H7 (cell line): Measurements from ENCODE around the gene SGCA. TPM values are rescaled to one million over a fixed set of nuclear protein-coding genes. Genes with fewer than 3 reads are reported as not detected.

ENCODE experiments used
- total RNA-seq: library from RNA; depleted of rRNA; stranded (reverse); fragments of >200 nt; shearing (Covaris generic); gene quantifications from 2 replicates; pipeline ENCODE4 v1.2.3, GENCODE V29; 2014; rRNA removed

Gene SGCA
- total RNA-seq, 1 experiment from 2014 or later = 0.52 TPM

Other genes with a start within 250 kb of the SGCA start
- gene DLX4, start 196.8 kb upstream of the SGCA start, total RNA-seq = 1.0 and 1.1 TPM in 2 replicates
- gene DLX3, start 170.8 kb upstream of the SGCA start, total RNA-seq = not detected in 2 replicates
- 20.0 and 24.0 TPM in 2 replicates for gene ITGA3, start 109.9 kb upstream of the SGCA start, total RNA-seq
- gene PDK2, start 70.7 kb upstream of the SGCA start, total RNA-seq = 13.5 and 14.2 TPM in 2 replicates
- gene SAMD14, start 35.8 kb upstream of the SGCA start, total RNA-seq = 7.8 and 8.2 TPM in 2 replicates
- gene PPP1R9B, start 15.3 kb upstream of the SGCA start, total RNA-seq = 15.0 and 21.1 TPM in 2 replicates
- 8.2 and 9.4 TPM in 2 replicates for gene COL1A1, start 35.6 kb downstream of the SGCA start, total RNA-seq
- gene TMEM92, start 108.5 kb downstream of the SGCA start, total RNA-seq = 7.3 and 7.5 TPM in 2 replicates
- gene XYLT2, start 180.1 kb downstream of the SGCA start, total RNA-seq = 47.5 and 54.3 TPM in 2 replicates
- 55.5 and 86.3 TPM in 2 replicates for gene MRPL27, start 207.2 kb downstream of the SGCA start, total RNA-seq
- gene EME1, start 207.2 kb downstream of the SGCA start, total RNA-seq = 21.7 and 28.2 TPM in 2 replicates
- gene LRRC59, start 231.5 kb downstream of the SGCA start, total RNA-seq = 105 and 119 TPM in 2 replicates